Measurements from ENCODE around the gene RNGTT.
"Not testable (repeated sequence)": the region's sequence is repeated elsewhere in the genome, so short reads cannot be mapped to it uniquely, and the experiment has no call there.

Gene RNGTT

GRCh38 chr6:88725111-88725975, 238.1 kb downstream of the RNGTT start:
- Histone ChIP-seq H3K4me1 (no peaks in the 10 kb centered on the region), H3K4me3 (no peak overlapping the region), H3K27ac (no peak overlapping the region), H4K20me1 (no peaks in the 10 kb centered on the region), H3K9ac (no peak overlapping the region), H3K4me2 (no peak overlapping the region), H3K36me3 (no peaks in the 10 kb centered on the region; a peak in 2 of 22 replicates), H3K9me3 (replicated peaks in 1 of 11) (no peaks in the 10 kb centered on the region), H3K27me3 (no peaks in the 10 kb centered on the region)
- no peak for TF ChIP-seq Cebpa-rat (IDR thresholded peaks at IDR 0.05)

DNA sequence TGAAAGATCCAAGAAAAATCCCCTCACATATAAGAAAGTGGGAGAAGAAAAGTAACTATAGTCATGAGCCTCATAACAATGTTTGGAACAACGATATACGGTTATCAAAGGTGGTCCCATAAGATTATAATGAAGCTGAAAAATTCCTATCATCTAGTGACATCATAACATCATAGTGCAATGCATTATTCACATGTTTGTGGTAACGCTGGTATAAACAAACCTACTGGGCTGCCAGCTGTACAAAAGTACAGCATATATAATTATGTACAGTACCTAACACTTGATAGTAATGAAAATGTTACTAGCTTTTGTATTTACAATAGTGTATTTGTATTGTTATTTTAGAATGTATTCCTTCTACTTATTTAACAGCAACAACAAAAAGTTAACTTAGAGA, 240.7 kb downstream of the RNGTT start:
- H3K36me3 ChIP-seq = peaks cover 0 to 2% (median 0%) of the 10 kb centered on the region in 11 experiments; a peak in 3 of 22 replicates
- H3K4me2 ChIP-seq = no peak overlapping the region
- no peak overlapping the region for H3K4me3 ChIP-seq
- H3K9ac ChIP-seq = no peak overlapping the region
- no peaks in the 10 kb centered on the region for H4K20me1 ChIP-seq
- H3K9me3 ChIP-seq (replicated peaks in 1 of 11) = peaks cover 0 to 2% (median 0%) of the 10 kb centered on the region in 11 experiments; a peak in 1 of 22 replicates
- H3K27ac ChIP-seq = no peak overlapping the region
- H3K27me3 ChIP-seq = no peaks in the 10 kb centered on the region
- TF ChIP-seq Cebpa-rat (IDR thresholded peaks at IDR 0.05) = no peak
- H3K4me1 ChIP-seq = no peaks in the 10 kb centered on the region

GRCh38 chr6:88716399-88716798, 247.0 kb downstream of the RNGTT start:
- not testable (repeated sequence) for H3K36me3 ChIP-seq; H3K27ac ChIP-seq; H3K9ac ChIP-seq; H3K27me3 ChIP-seq; H3K4me2 ChIP-seq; H3K9me3 ChIP-seq (replicated peaks in 1 of 11); H3K4me1 ChIP-seq; H4K20me1 ChIP-seq; H3K4me3 ChIP-seq

DNA sequence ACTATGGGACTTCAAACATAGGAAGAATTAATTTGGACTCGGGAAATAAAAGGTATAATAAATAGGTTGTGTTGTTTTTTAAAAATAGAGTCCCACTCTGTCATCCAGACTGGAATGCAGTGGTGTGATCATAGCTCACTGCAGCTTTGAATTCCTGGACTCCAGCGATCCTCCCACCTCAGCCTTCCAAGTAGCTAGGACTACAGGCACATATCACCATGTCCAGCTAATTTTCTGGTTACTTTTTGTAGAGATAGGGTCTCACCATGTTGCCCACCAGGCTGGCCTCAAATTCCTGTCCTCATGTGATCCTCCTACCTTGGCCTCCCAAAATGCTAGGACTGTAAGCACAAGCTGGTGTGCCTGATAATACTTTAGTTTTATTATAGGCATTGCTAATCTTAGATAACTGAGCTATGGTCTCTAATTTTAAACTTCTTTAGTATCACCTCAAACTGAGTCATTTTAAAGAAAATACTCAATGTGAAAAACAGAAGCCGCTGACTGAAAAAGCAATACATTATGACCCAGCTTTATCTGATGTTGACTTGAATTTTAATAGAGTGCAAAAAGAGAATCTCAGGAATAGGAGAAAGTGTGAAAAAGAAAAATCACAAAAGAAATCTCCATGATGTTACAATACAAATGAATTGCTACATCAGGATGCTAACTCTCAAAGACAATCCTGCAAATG, 251.0 kb downstream of the RNGTT start:
- Histone ChIP-seq H3K36me3 (peaks cover 0 to 2% (median 0%) of the 10 kb centered on the region in 11 experiments; a peak in 1 of 22 replicates), H3K9me3 (replicated peaks in 1 of 11) (no peaks in the 10 kb centered on the region; a peak in 2 of 22 replicates), H4K20me1 (no peaks in the 10 kb centered on the region), H3K4me1 (no peaks in the 10 kb centered on the region), H3K4me2 (no peak overlapping the region), H3K9ac (no peak overlapping the region), H3K27ac (no peak overlapping the region), H3K4me3 (no peak overlapping the region), H3K27me3 (no peaks in the 10 kb centered on the region)
- TF ChIP-seq Cebpa-rat (IDR thresholded peaks at IDR 0.05) = no peak

- Histone ChIP-seq H3K4me3 (no peak overlapping the region), H3K27ac (no peak overlapping the region), H3K27me3 (no peaks in the 10 kb centered on the region), H3K4me2 (no peak overlapping the region), H3K9me3 (replicated peaks in 1 of 11) (no peaks in the 10 kb centered on the region; a peak in 1 of 22 replicates), H3K9ac (no peak overlapping the region), H3K4me1 (no peaks in the 10 kb centered on the region), H3K36me3 (no peaks in the 10 kb centered on the region), H4K20me1 (no peaks in the 10 kb centered on the region)
- no peak for TF ChIP-seq Cebpa-rat (IDR thresholded peaks at IDR 0.05)
These were observed 253.6 kb downstream of the RNGTT start for GRCh38 chr6:88709819-88710246.

- Histone ChIP-seq H3K4me1 (no peaks in the 10 kb centered on the region), H3K27me3 (no peaks in the 10 kb centered on the region), H3K9me3 (replicated peaks in 1 of 11) (peaks cover 0 to 6% (median 0%) of the 10 kb centered on the region in 11 experiments; a peak in 5 of 22 replicates), H3K36me3 (no peaks in the 10 kb centered on the region), H3K4me3 (no peak overlapping the region), H3K4me2 (no peak overlapping the region), H3K27ac (no peak overlapping the region), H4K20me1 (no peaks in the 10 kb centered on the region), H3K9ac (no peak overlapping the region)
- no peak for TF ChIP-seq Cebpa-rat (IDR thresholded peaks at IDR 0.05)
These were observed 255.1 kb downstream of the RNGTT start for GRCh38 chr6:88708197-88708744.

DNA sequence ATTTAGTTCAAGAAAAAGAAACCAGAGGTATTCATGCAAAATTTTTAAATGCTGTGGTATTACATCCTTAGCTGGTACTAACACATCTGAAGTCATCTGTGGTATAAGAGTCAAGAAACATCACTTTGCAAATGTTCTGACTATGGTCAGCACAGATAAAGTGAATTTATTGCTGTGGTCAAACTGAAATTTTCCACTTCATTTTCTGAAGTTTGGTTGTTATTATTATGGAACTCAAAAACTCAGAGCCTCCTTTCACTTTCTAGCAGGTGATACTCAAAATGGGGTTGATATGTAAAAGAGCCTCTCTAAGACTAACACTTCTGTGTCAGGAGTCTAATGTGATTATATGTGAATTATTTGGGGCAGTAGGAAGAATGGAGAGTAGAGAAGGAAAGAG, 257.8 kb downstream of the RNGTT start:
- Histone ChIP-seq H3K4me3 (no peak overlapping the region), H3K27me3 (no peaks in the 10 kb centered on the region), H3K27ac (no peak overlapping the region), H4K20me1 (no peaks in the 10 kb centered on the region), H3K4me2 (no peak overlapping the region), H3K9ac (no peak overlapping the region), H3K36me3 (no peaks in the 10 kb centered on the region), H3K9me3 (replicated peaks in 1 of 11) (peaks cover 0 to 8% (median 0%) of the 10 kb centered on the region in 11 experiments; a peak in 5 of 22 replicates), H3K4me1 (no peaks in the 10 kb centered on the region)
- no peak for TF ChIP-seq Cebpa-rat (IDR thresholded peaks at IDR 0.05)

DNA sequence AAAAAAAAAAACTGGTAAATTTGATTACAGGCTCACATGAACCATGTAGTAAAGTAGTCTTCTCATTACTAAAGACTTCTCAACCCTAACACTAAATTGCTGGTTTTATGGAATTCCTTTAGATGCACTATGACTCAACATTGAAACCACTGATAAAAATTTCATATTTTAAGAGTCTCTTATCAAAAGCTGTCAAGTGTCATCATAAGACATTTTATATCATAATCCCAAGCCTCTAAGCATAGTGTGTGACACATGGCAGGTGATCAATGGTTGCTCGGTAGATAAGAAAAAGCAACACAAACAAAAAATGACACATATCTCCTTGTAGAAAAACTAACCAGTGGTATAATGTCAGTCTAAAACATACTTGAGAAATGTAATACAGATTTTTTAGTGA, 258.4 kb downstream of the RNGTT start:
- H3K27ac ChIP-seq = no peak overlapping the region
- no peaks in the 10 kb centered on the region for H4K20me1 ChIP-seq
- H3K4me3 ChIP-seq = no peak overlapping the region
- H3K36me3 ChIP-seq = no peaks in the 10 kb centered on the region
- no peaks in the 10 kb centered on the region for H3K27me3 ChIP-seq
- no peaks in the 10 kb centered on the region for H3K4me1 ChIP-seq
- no peak overlapping the region for H3K9ac ChIP-seq
- no peak for TF ChIP-seq Cebpa-rat (IDR thresholded peaks at IDR 0.05)
- peaks cover 0 to 8% (median 0%) of the 10 kb centered on the region in 11 experiments; a peak in 5 of 22 replicates for H3K9me3 ChIP-seq (replicated peaks in 1 of 11)
- no peak overlapping the region for H3K4me2 ChIP-seq

- H4K20me1 ChIP-seq = no peaks in the 10 kb centered on the region
- H3K27ac ChIP-seq = no peak overlapping the region
- no peak for TF ChIP-seq Cebpa-rat (IDR thresholded peaks at IDR 0.05)
- no peaks in the 10 kb centered on the region for H3K4me1 ChIP-seq
- H3K4me2 ChIP-seq = no peak overlapping the region
- H3K27me3 ChIP-seq = no peaks in the 10 kb centered on the region
- H3K4me3 ChIP-seq = no peak overlapping the region
- no peaks in the 10 kb centered on the region for H3K36me3 ChIP-seq
- no peak overlapping the region for H3K9ac ChIP-seq
- H3K9me3 ChIP-seq (replicated peaks in 1 of 11) = peaks cover 0 to 8% (median 0%) of the 10 kb centered on the region in 11 experiments; a peak in 5 of 22 replicates
These were observed 260.4 kb downstream of the RNGTT start for GRCh38 chr6:88702956-88703556.

Measured in BLaER1 treated with 17β-estradiol and CSF1 and Interleukin-3, amounts not matched to agents 10 nM and 100 nM (cell line).